H9 (cell line): ENCODE results near the gene DNAJC22. TPM values are rescaled to one million over a fixed set of nuclear protein-coding genes. Genes with fewer than 3 reads are reported as not detected.

ENCODE experiments used
- DNase-seq: peaks from one replicate; pipeline ENCODE4 v3.0.0-alpha.2; 2017
- H2AFZ ChIP-seq: one replicate; pipeline ENCODE4 v1.6.1; 2013; ENCODE audit warnings: mild to moderate bottlenecking, low read length, control low read depth, moderate library complexity
- H2AK5ac ChIP-seq: 2 replicates; pipeline ENCODE4 v1.6.1; 2013; ENCODE audit warnings: low read length, control low read depth, mixed read lengths; ENCODE audit not compliant: insufficient read length
- H2BK120ac ChIP-seq: one replicate; pipeline ENCODE4 v1.6.1; 2013; ENCODE audit warnings: low read depth, mild to moderate bottlenecking, low read length, control low read depth, inconsistent platforms; ENCODE audit not compliant: poor library complexity, severe bottlenecking
- H2BK12ac ChIP-seq: 2 replicates; pipeline ENCODE4 v1.6.1; 2013; ENCODE audit warnings: low read length, control low read depth, mixed read lengths, low read depth; ENCODE audit not compliant: insufficient read length
- H2BK15ac ChIP-seq: 2 replicates; pipeline ENCODE4 v1.6.1; 2013; ENCODE audit warnings: low read depth, low read length, control low read depth
- H2BK20ac ChIP-seq: one replicate; pipeline ENCODE4 v1.6.1; 2013; ENCODE audit warnings: low read depth, mild to moderate bottlenecking, low read length, control low read depth, inconsistent platforms; ENCODE audit not compliant: poor library complexity, severe bottlenecking
- H2BK5ac ChIP-seq: 2 replicates; pipeline ENCODE4 v1.6.1; 2013; ENCODE audit warnings: low read length, control low read depth, mixed read lengths; ENCODE audit not compliant: insufficient read length
- H3K14ac ChIP-seq: 2 replicates; pipeline ENCODE4 v1.6.1; 2013; ENCODE audit warnings: low read length, control low read depth; ENCODE audit not compliant: insufficient read depth
- H3K18ac ChIP-seq: 2 replicates; pipeline ENCODE4 v1.6.1; 2013; ENCODE audit warnings: low read depth, mild to moderate bottlenecking, mixed read lengths, low read length, control low read depth; ENCODE audit not compliant: insufficient read length
- H3K23ac ChIP-seq: 2 replicates; pipeline ENCODE4 v1.6.1; 2013; ENCODE audit warnings: low read length, control low read depth, mixed read lengths, low read depth; ENCODE audit not compliant: insufficient read length
- H3K23me2 ChIP-seq: 2 replicates; pipeline ENCODE4 v1.6.1; 2013; ENCODE audit warnings: low read depth, mild to moderate bottlenecking, mixed read lengths, low read length, control low read depth; ENCODE audit not compliant: insufficient read length, poor library complexity, severe bottlenecking
- H3K27ac ChIP-seq: 2 replicates; pipeline ENCODE4 v1.5.1; 2013; ENCODE audit warnings: low read length, control low read depth, mixed read lengths, low read depth; ENCODE audit not compliant: insufficient read length
- H3K27me3 ChIP-seq: 2 replicates; pipeline ENCODE4 v1.6.1; 2013; ENCODE audit warnings: low read length, control low read depth, inconsistent platforms; ENCODE audit not compliant: insufficient read depth
- H3K4ac ChIP-seq: 2 replicates; pipeline ENCODE4 v1.6.1; 2013; ENCODE audit warnings: low read depth, mild to moderate bottlenecking, control low read depth, inconsistent platforms, low read length, moderate library complexity
- H3K4me1 ChIP-seq: 2 replicates; pipeline ENCODE4 v1.6.1; 2013; ENCODE audit warnings: low read length, control low read depth, inconsistent platforms; ENCODE audit not compliant: insufficient read depth
- H3K4me2 ChIP-seq: 2 replicates; pipeline ENCODE4 v1.6.1; 2013; ENCODE audit warnings: low read length, control low read depth, mixed read lengths; ENCODE audit not compliant: insufficient read length, insufficient read depth
- H3K56ac ChIP-seq: 2 replicates; pipeline ENCODE4 v1.6.1; 2013; ENCODE audit warnings: low read depth, mild to moderate bottlenecking, mixed read lengths, low read length, control low read depth; ENCODE audit not compliant: insufficient read length
- H3K79me1 ChIP-seq: 2 replicates; pipeline ENCODE4 v1.6.1; 2013; ENCODE audit warnings: low read depth, mild to moderate bottlenecking, moderate library complexity, low read length, control low read depth, inconsistent platforms; ENCODE audit not compliant: insufficient read depth, poor library complexity, severe bottlenecking
- H3K79me2 ChIP-seq: 2 replicates; pipeline ENCODE4 v1.6.1; 2013; ENCODE audit warnings: low read length, control low read depth, inconsistent platforms; ENCODE audit not compliant: insufficient read depth
- H3K9ac ChIP-seq: 2 replicates; pipeline ENCODE4 v1.6.1; 2013; ENCODE audit warnings: low read length, control low read depth, mixed read lengths; ENCODE audit not compliant: insufficient read length; ENCODE audit errors: extremely low read depth
- H3K9me3 ChIP-seq: one replicate; pipeline ENCODE4 v1.6.1; 2013; ENCODE audit warnings: low read depth, low read length, inconsistent platforms; ENCODE audit not compliant: control insufficient read depth
- H3T11ph ChIP-seq: one replicate; pipeline ENCODE4 v1.6.1; 2013; ENCODE audit warnings: mild to moderate bottlenecking, low read length, control low read depth, inconsistent platforms
- H4K20me1 ChIP-seq: one replicate; pipeline ENCODE4 v1.6.1; 2013; ENCODE audit not compliant: control insufficient read depth, insufficient read length, insufficient read depth
- H4K5ac ChIP-seq: 2 replicates; pipeline ENCODE4 v1.6.1; 2013; ENCODE audit warnings: low read depth, mild to moderate bottlenecking, mixed read lengths, low read length, control low read depth; ENCODE audit not compliant: insufficient read length
- H4K8ac ChIP-seq: replicated peaks from 2 replicates; pipeline ENCODE4 v1.6.1; 2013; ENCODE audit warnings: low read length, control low read depth, mixed read lengths, low read depth; ENCODE audit not compliant: insufficient read length
- H4K91ac ChIP-seq: 2 replicates; pipeline ENCODE4 v1.6.1; 2013; ENCODE audit warnings: low read depth, mild to moderate bottlenecking, moderate library complexity, mixed read lengths, low read length, control low read depth; ENCODE audit not compliant: insufficient read length
- H3K27ac Mint-ChIP-seq, 3 experiments: 2 replicates in 2 of 3; 3 replicates in 1 of 3; pipeline ENCODE4 v1.8.0; 2020 to 2021; ENCODE audit warnings: mixed read lengths in 3 of 3, mild to moderate bottlenecking in 1 of 3, moderate library complexity in 1 of 3
- H3K27me3 Mint-ChIP-seq: 2 replicates; pipeline ENCODE4 v1.8.0; 2021; ENCODE audit warnings: low read depth, mild to moderate bottlenecking, moderate library complexity, mixed read lengths
- H3K36me3 Mint-ChIP-seq, 3 experiments: 2 replicates in 2 of 3; 3 replicates in 1 of 3; pipeline ENCODE4 v1.8.0; 2020 to 2021; ENCODE audit warnings: low read depth in 3 of 3, mixed read lengths in 3 of 3; ENCODE audit not compliant: insufficient read depth in 1 of 3
- H3K4me1 Mint-ChIP-seq, 2 experiments: 2 replicates each; pipeline ENCODE4 v1.8.0; 2020; ENCODE audit warnings: mixed read lengths in 2 of 2
- H3K4me3 Mint-ChIP-seq, 2 experiments: 2 replicates in 1 of 2; 3 replicates in 1 of 2; pipeline ENCODE4 v1.8.0; 2020 to 2021; ENCODE audit warnings: mild to moderate bottlenecking in 2 of 2, mixed read lengths in 2 of 2, moderate library complexity in 1 of 2
- H3K9me3 Mint-ChIP-seq, 2 experiments: 2 replicates in 1 of 2; 3 replicates in 1 of 2; pipeline ENCODE4 v1.8.0; 2020; ENCODE audit warnings: mild to moderate bottlenecking in 2 of 2, mixed read lengths in 2 of 2, moderate library complexity in 1 of 2
- WGBS: extraction: QIAGEN DNeasy Blood & Tissue Kit; methylation state at CpG from one replicate; pipeline ENCODE4 v1.1.7; 2013; ENCODE audit warnings: missing lambda C conversion rate, low lambda C conversion rate, mixed read lengths; ENCODE audit not compliant: insufficient read length; ENCODE audit errors: extremely low coverage; 5-methylcytosine and 5-hydroxymethylcytosine counted together
- total RNA-seq: library from RNA; stranded (reverse); gene quantifications from 2 replicates; pipeline ENCODE4 v1.2.1, GENCODE V29; 2021
- TF ChIP-seq, protein P1 (sequence below): fragments of 200-600 bp; sonication (generic); conservative IDR thresholded peaks from 3 replicates; pipeline ENCODE4 v1.8.0; 2021; ENCODE audit warnings: antibody characterized with exemption, mild to moderate bottlenecking

The DNAJC22 gene
- total RNA-seq, 1 experiment from 2014 or later: 3.2 TPM

DNA sequence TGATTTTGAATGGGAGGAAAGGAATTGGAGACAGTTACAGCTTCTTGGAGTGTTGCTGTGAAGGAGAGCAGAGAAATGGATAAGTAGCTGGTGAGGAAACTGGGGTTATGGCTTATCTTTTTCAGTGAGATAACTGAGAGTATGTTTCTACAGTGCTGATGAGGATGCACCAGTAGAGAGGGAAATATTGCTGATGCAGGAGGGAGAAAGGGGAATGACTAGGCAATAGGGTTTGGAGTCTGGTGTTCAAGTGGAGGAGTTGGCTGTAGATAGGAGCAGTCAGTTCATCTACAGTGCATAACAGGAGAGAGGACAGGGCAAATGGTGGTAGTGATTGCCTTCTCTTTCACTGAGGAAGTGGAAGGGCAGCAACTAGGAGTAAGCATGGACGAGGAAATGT, 53.6 kb downstream of the DNAJC22 start:
- H2BK20ac ChIP-seq: no peak overlapping the region
- H3K27ac Mint-ChIP-seq: peak overlapping the region in 1 of 3 experiments; percentile 3; a peak in 2 of 7 replicates
- TF ChIP-seq, protein P1, sequence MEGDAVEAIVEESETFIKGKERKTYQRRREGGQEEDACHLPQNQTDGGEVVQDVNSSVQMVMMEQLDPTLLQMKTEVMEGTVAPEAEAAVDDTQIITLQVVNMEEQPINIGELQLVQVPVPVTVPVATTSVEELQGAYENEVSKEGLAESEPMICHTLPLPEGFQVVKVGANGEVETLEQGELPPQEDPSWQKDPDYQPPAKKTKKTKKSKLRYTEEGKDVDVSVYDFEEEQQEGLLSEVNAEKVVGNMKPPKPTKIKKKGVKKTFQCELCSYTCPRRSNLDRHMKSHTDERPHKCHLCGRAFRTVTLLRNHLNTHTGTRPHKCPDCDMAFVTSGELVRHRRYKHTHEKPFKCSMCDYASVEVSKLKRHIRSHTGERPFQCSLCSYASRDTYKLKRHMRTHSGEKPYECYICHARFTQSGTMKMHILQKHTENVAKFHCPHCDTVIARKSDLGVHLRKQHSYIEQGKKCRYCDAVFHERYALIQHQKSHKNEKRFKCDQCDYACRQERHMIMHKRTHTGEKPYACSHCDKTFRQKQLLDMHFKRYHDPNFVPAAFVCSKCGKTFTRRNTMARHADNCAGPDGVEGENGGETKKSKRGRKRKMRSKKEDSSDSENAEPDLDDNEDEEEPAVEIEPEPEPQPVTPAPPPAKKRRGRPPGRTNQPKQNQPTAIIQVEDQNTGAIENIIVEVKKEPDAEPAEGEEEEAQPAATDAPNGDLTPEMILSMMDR: no peak
- no peak overlapping the region for H3K23ac ChIP-seq
- H2AFZ ChIP-seq: no peak overlapping the region
- H3T11ph ChIP-seq: no peak overlapping the region
- H2AK5ac ChIP-seq: no peak overlapping the region
- no peak overlapping the region for H3K14ac ChIP-seq
- no peak overlapping the region for H4K91ac ChIP-seq
- peaks cover 14 to 18% of the 10 kb centered on the region in 2 experiments for H3K4me1 Mint-ChIP-seq
- no peak overlapping the region for H4K8ac ChIP-seq
- H4K20me1 ChIP-seq: no peaks in the 10 kb centered on the region
- H2BK12ac ChIP-seq: no peak overlapping the region
- H3K36me3 Mint-ChIP-seq: peaks cover 0 to 2% (median 0%) of the 10 kb centered on the region in 3 experiments; a peak in 1 of 7 replicates
- H3K79me1 ChIP-seq: peaks cover 2% of the 10 kb centered on the region
- no peaks in the 10 kb centered on the region; the same call in 1 of the 2 replicates for H3K4me1 ChIP-seq
- no peak overlapping the region for H3K4me3 Mint-ChIP-seq
- no CpG with 5 or more reads among the region's 1 CpG for WGBS
- no peaks in the 10 kb centered on the region for H3K79me2 ChIP-seq
- H3K27me3 Mint-ChIP-seq: no peaks in the 10 kb centered on the region
- H2BK120ac ChIP-seq: no peak overlapping the region
- H3K4me2 ChIP-seq: no peak overlapping the region
- DNase-seq: no peak
- no peaks in the 10 kb centered on the region for H3K9me3 ChIP-seq
- no peak overlapping the region for H3K18ac ChIP-seq
- H2BK5ac ChIP-seq: no peak overlapping the region
- H2BK15ac ChIP-seq: no peak overlapping the region
- no peak overlapping the region for H3K27ac ChIP-seq
- H4K5ac ChIP-seq: no peak overlapping the region
- no peaks in the 10 kb centered on the region for H3K27me3 ChIP-seq
- H3K9me3 Mint-ChIP-seq: no peaks in the 10 kb centered on the region
- H3K56ac ChIP-seq: no peak overlapping the region
- no peaks in the 10 kb centered on the region for H3K23me2 ChIP-seq
- no peak overlapping the region for H3K9ac ChIP-seq
- no peak overlapping the region for H3K4ac ChIP-seq

Other genes with a start within 250 kb of the DNAJC22 start
- 50.4 and 55.1 TPM in 2 replicates for gene LMBR1L, start 236.0 kb upstream of the DNAJC22 start, total RNA-seq
- gene TUBA1B, start 215.5 kb upstream of the DNAJC22 start, total RNA-seq: 2,063 and 2,102 TPM in 2 replicates
- 148 and 149 TPM in 2 replicates for gene TUBA1A, start 157.8 kb upstream of the DNAJC22 start, total RNA-seq
- gene TUBA1C, start 81.8 kb upstream of the DNAJC22 start, total RNA-seq: 660 and 684 TPM in 2 replicates
- gene PRPH, start 51.7 kb upstream of the DNAJC22 start, total RNA-seq: 1.1 and 2.2 TPM in 2 replicates
- 70.5 and 75.3 TPM in 2 replicates for gene TROAP, start 23.6 kb upstream of the DNAJC22 start, total RNA-seq
- gene C1QL4, start 9.7 kb upstream of the DNAJC22 start, total RNA-seq: 1.2 and 1.9 TPM in 2 replicates
- 16.0 and 17.1 TPM in 2 replicates for gene SPATS2, start 20.6 kb downstream of the DNAJC22 start, total RNA-seq
- 0.26 and 0.39 TPM in 2 replicates for gene KCNH3, start 192.1 kb downstream of the DNAJC22 start, total RNA-seq
- 98.7 and 103 TPM in 2 replicates for gene MCRS1, start 221.3 kb downstream of the DNAJC22 start, total RNA-seq